ENCODE measurements around the gene ABCG2.

ABCG2 gene

DNA sequence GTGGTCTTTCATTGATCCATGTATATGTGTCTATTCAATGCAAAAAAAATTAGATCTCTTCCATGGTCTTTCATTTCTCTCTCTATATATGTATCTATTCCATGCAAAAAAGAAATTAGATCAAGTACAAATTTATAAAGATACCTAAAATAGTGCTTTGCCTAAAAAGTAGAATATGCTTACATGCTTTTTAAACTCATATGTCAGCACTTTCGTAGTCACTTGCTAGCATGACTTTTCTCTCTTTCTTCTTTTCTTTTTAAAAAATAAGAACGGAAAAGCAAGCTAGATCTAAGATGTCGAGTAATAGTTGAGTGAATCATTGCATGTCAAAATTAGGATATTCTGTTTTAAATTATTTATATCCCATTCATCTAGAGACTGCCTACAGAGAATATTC, 100.1 kb downstream of the ABCG2 start:
- Histone ChIP-seq H4K20me1 (ENCODE audit: insufficient read depth, low read length, poor library complexity, severe bottlenecking) (no peaks in the 10 kb centered on the region), H3K79me2 (ENCODE audit: insufficient read depth, low read length) (no peaks in the 10 kb centered on the region), H3K9me3 (ENCODE audit: insufficient read depth, low read depth, low read length) (no peaks in the 10 kb centered on the region), H3K4me1 (ENCODE audit: insufficient read depth, low read length, poor library complexity, severe bottlenecking) (no peaks in the 10 kb centered on the region), H3K36me3 (ENCODE audit: insufficient read depth, low read length) (peaks cover 8% of the 10 kb centered on the region; the same call in 1 of the 2 replicates), H3K9me2 (replicated peaks; ENCODE audit: low read depth, low read length) (no peaks in the 10 kb centered on the region), H3K4me3 (ENCODE audit: low read length, poor library complexity, severe bottlenecking) (no peak overlapping the region), H3F3A (ENCODE audit: low read depth) (no peaks in the 10 kb centered on the region), H3K27me3 (ENCODE audit: insufficient read depth, low read length, poor library complexity, severe bottlenecking) (no peaks in the 10 kb centered on the region), H2AFZ (ENCODE audit: low read length) (no peak overlapping the region), H3K4me2 (ENCODE audit: low read depth, low read length, poor library complexity, severe bottlenecking) (no peak overlapping the region), H3K9ac (ENCODE audit: low read depth, low read length, poor library complexity, severe bottlenecking) (no peak overlapping the region)
- TF ChIP-seq EZH2phosphoT487 (IDR thresholded peaks at IDR 0.05; ENCODE audit: borderline replicate concordance) (no peak), CTCF (conservative IDR thresholded peaks at IDR 0.05; ENCODE audit: low read length) (no peak)

- H3K79me2 ChIP-seq (ENCODE audit: insufficient read depth, low read length), result no peaks in the 10 kb centered on the region
- no peaks in the 10 kb centered on the region for H3F3A ChIP-seq (ENCODE audit: low read depth)
- no peak for TF ChIP-seq EZH2phosphoT487 (IDR thresholded peaks at IDR 0.05; ENCODE audit: borderline replicate concordance)
- peak; percentile 57 for TF ChIP-seq CTCF (conservative IDR thresholded peaks at IDR 0.05; ENCODE audit: low read length)
- no peaks in the 10 kb centered on the region for H4K20me1 ChIP-seq (ENCODE audit: insufficient read depth, low read length, poor library complexity, severe bottlenecking)
- H3K9me2 ChIP-seq (replicated peaks; ENCODE audit: low read depth, low read length), result no peaks in the 10 kb centered on the region
- no peaks in the 10 kb centered on the region for H3K27me3 ChIP-seq (ENCODE audit: insufficient read depth, low read length, poor library complexity, severe bottlenecking)
- no peak overlapping the region for H3K4me3 ChIP-seq (ENCODE audit: low read length, poor library complexity, severe bottlenecking)
- no peaks in the 10 kb centered on the region for H3K4me1 ChIP-seq (ENCODE audit: insufficient read depth, low read length, poor library complexity, severe bottlenecking)
- H2AFZ ChIP-seq (ENCODE audit: low read length), result no peak overlapping the region
- no peaks in the 10 kb centered on the region for H3K9me3 ChIP-seq (ENCODE audit: insufficient read depth, low read depth, low read length)
- H3K9ac ChIP-seq (ENCODE audit: low read depth, low read length, poor library complexity, severe bottlenecking), result no peak overlapping the region
- H3K4me2 ChIP-seq (ENCODE audit: low read depth, low read length, poor library complexity, severe bottlenecking), result no peak overlapping the region
- peaks cover 9% of the 10 kb centered on the region; the same call in 1 of the 2 replicates for H3K36me3 ChIP-seq (ENCODE audit: insufficient read depth, low read length)
Observed at GRCh38 chr4:88054901-88055300, 103.5 kb downstream of the ABCG2 start.

DNA sequence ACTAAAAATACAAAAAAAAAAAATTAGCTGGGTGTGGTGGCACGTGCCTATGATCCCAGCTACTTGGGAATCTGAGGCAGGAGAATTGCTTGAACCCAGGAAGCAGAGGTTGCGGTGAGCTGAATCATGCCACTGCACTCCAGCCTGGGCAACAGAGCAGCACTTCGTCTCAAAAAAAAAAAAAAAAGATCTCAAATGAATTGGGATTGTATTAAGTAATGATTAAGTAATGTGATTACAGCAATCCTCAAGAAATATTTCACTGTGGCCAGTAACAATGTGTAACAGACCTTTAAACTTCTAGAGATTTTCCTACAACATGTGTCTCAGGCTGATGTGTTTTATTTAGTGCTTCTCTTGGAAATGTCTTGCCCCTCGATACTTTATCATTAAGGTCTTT, 104.2 kb downstream of the ABCG2 start:
- no peaks in the 10 kb centered on the region for H3K27me3 ChIP-seq (ENCODE audit: insufficient read depth, low read length, poor library complexity, severe bottlenecking)
- no peak overlapping the region for H2AFZ ChIP-seq (ENCODE audit: low read length)
- H3K4me1 ChIP-seq (ENCODE audit: insufficient read depth, low read length, poor library complexity, severe bottlenecking), result no peaks in the 10 kb centered on the region
- no peaks in the 10 kb centered on the region for H3K9me2 ChIP-seq (replicated peaks; ENCODE audit: low read depth, low read length)
- H3K79me2 ChIP-seq (ENCODE audit: insufficient read depth, low read length), result no peaks in the 10 kb centered on the region
- peaks cover 7% of the 10 kb centered on the region; the same call in 1 of the 2 replicates for H3K36me3 ChIP-seq (ENCODE audit: insufficient read depth, low read length)
- H3K4me2 ChIP-seq (ENCODE audit: low read depth, low read length, poor library complexity, severe bottlenecking), result no peak overlapping the region
- TF ChIP-seq EZH2phosphoT487 (IDR thresholded peaks at IDR 0.05; ENCODE audit: borderline replicate concordance) (no peak), CTCF (conservative IDR thresholded peaks at IDR 0.05; ENCODE audit: low read length) (no peak)
- no peaks in the 10 kb centered on the region for H3F3A ChIP-seq (ENCODE audit: low read depth)
- no peaks in the 10 kb centered on the region for H4K20me1 ChIP-seq (ENCODE audit: insufficient read depth, low read length, poor library complexity, severe bottlenecking)
- H3K9me3 ChIP-seq (ENCODE audit: insufficient read depth, low read depth, low read length), result no peaks in the 10 kb centered on the region
- H3K9ac ChIP-seq (ENCODE audit: low read depth, low read length, poor library complexity, severe bottlenecking), result no peak overlapping the region
- no peak overlapping the region for H3K4me3 ChIP-seq (ENCODE audit: low read length, poor library complexity, severe bottlenecking)

Measured in Loucy (cell line).